A673 (cell line): ENCODE data around the gene DHODH. TPM values are rescaled to one million over a fixed set of nuclear protein-coding genes. Genes with fewer than 3 reads are reported as not detected.

Experiments used
- BruUV-seq: library from RNA; stranded (reverse); fragments of 400-500 nt; replicated peaks from 2 replicates; lab custom pipeline; 2021; lab: Mats Ljungman, UMichigan
- CTCF ChIA-PET: fragments of 300-600 bp; sonication (Branson Sonifier 250); formaldehyde crosslinking; loops from one replicate; lab custom pipeline; 2022; ENCODE audit warnings: antibody characterized with exemption; lab: Charles Lee
- POLR2A ChIA-PET: fragments of 300-600 bp; sonication (Branson Sonifier 250); formaldehyde crosslinking; loops from one replicate; lab custom pipeline; 2022; ENCODE audit warnings: antibody characterized with exemption; ENCODE audit not compliant: low non-redundant PET; lab: Charles Lee
- DNase-seq: peaks from one replicate; pipeline ENCODE4 v3.0.0-alpha.2; 2015; ENCODE audit warnings: low spot score
- H3K27ac ChIP-seq: fragments of 200-600 bp; sonication (generic); 2 replicates; pipeline ENCODE4 v1.5.1; 2016; ENCODE audit warnings: mixed run types, low read depth, mild to moderate bottlenecking, mixed read lengths, antibody characterized with exemption, low read length; ENCODE audit not compliant: poor library complexity, severe bottlenecking
- H3K27me3 ChIP-seq: fragments of 200-600 bp; sonication (generic); replicated peaks from 2 replicates; pipeline ENCODE4 v1.6.1; 2017; ENCODE audit warnings: mixed run types, low read depth, mild to moderate bottlenecking, mixed read lengths, antibody characterized with exemption, low read length; ENCODE audit not compliant: insufficient read depth, poor library complexity
- H3K36me3 ChIP-seq: fragments of 200-600 bp; sonication (generic); 2 replicates; pipeline ENCODE4 v1.6.1; 2016; ENCODE audit warnings: mixed run types, mild to moderate bottlenecking, mixed read lengths, antibody characterized with exemption, low read length; ENCODE audit not compliant: insufficient read depth, poor library complexity, severe bottlenecking
- H3K4me1 ChIP-seq: fragments of 200-600 bp; sonication (generic); 2 replicates; pipeline ENCODE4 v1.6.1; 2017; ENCODE audit warnings: mixed run types, mild to moderate bottlenecking, mixed read lengths, antibody characterized with exemption, low read length; ENCODE audit not compliant: insufficient read depth, poor library complexity, severe bottlenecking
- H3K4me3 ChIP-seq: fragments of 200-600 bp; sonication (generic); 2 replicates; pipeline ENCODE4 v1.5.1; 2016; ENCODE audit warnings: low read depth, mixed run types, mild to moderate bottlenecking, mixed read lengths, low read length; ENCODE audit not compliant: poor library complexity, severe bottlenecking
- H3K9me3 ChIP-seq: fragments of 200-600 bp; sonication (generic); 2 replicates; pipeline ENCODE4 v1.6.1; 2016; ENCODE audit warnings: mixed run types, low read depth, mild to moderate bottlenecking, mixed read lengths, antibody characterized with exemption, low read length; ENCODE audit not compliant: poor library complexity, severe bottlenecking
- EZH2 ChIP-seq: fragments of 200-600 bp; sonication (generic); IDR thresholded peaks from 2 replicates; pipeline ENCODE4 v1.6.1; 2017; ENCODE audit warnings: borderline replicate concordance, low read depth, mild to moderate bottlenecking, mixed read lengths, antibody characterized with exemption, low read length; ENCODE audit not compliant: poor library complexity, severe bottlenecking
- intact Hi-C: fragments of 100-400 bp; cut with micrococcal nuclease; formaldehyde crosslinking; loops from one replicate; pipeline ENCODE4 v1.10.0; 2022; ENCODE audit not compliant: unreplicated experiment
- total RNA-seq: library from RNA; stranded (reverse); gene quantifications from 2 replicates; pipeline ENCODE4 v1.2.3, GENCODE V29; 2021
- TF ChIP-seq, protein P1 (sequence below): fragments of 300-800, 200-600 bp; sonication (generic); conservative IDR thresholded peaks from 2 replicates; pipeline ENCODE4 v1.5.1; 2017; ENCODE audit warnings: low read depth, mild to moderate bottlenecking, antibody characterized with exemption, low read length, moderate library complexity, mixed read lengths

The DHODH gene
- total RNA-seq, 1 experiment from 2014 or later: 12.8 TPM

DNA sequence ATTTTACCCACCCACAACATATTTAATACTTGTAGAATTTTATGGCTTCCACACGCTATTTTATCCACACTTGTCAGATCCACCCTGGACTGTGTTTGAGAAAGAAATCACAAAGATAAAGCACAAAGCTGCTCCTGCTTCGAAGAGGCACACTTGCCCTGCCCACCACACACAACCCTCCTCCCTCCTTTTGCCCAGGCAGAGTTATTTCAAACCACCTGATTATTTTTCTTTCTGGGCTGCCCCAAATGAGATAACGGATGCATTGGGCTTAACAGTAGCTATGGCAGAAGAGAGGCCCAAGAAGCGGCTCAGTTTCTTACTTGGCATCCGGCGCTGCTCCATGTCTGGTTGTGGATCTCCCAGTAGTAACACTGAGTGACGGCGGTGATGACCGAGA is 35.5 kb upstream of the DHODH start:
- Histone ChIP-seq H3K36me3 (no peaks in the 10 kb centered on the region), H3K4me3 (no peak overlapping the region), H3K4me1 (no peaks in the 10 kb centered on the region), H3K27ac (no peak overlapping the region), H3K9me3 (no peaks in the 10 kb centered on the region), H3K27me3 (no peaks in the 10 kb centered on the region)
- POLR2A ChIA-PET: no interaction called here
- TF ChIP-seq, protein P1, sequence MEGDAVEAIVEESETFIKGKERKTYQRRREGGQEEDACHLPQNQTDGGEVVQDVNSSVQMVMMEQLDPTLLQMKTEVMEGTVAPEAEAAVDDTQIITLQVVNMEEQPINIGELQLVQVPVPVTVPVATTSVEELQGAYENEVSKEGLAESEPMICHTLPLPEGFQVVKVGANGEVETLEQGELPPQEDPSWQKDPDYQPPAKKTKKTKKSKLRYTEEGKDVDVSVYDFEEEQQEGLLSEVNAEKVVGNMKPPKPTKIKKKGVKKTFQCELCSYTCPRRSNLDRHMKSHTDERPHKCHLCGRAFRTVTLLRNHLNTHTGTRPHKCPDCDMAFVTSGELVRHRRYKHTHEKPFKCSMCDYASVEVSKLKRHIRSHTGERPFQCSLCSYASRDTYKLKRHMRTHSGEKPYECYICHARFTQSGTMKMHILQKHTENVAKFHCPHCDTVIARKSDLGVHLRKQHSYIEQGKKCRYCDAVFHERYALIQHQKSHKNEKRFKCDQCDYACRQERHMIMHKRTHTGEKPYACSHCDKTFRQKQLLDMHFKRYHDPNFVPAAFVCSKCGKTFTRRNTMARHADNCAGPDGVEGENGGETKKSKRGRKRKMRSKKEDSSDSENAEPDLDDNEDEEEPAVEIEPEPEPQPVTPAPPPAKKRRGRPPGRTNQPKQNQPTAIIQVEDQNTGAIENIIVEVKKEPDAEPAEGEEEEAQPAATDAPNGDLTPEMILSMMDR: no peak
- no peak for TF ChIP-seq EZH2
- no peak for DNase-seq
- CTCF ChIA-PET: no interaction called here
- BruUV-seq: no TSS peak
- intact Hi-C loops: no loop called here

GRCh38 chr16:71974068-71974818 is 34.3 kb upstream of the DHODH start:
- BruUV-seq: no TSS peak
- ChIA-PET CTCF (no interaction called here), POLR2A (no interaction called here)
- H3K36me3 ChIP-seq: no peaks in the 10 kb centered on the region
- TF ChIP-seq, protein P1: no peak
- TF ChIP-seq EZH2: no peak
- no peak overlapping the region for H3K4me3 ChIP-seq
- H3K27me3 ChIP-seq: no peaks in the 10 kb centered on the region
- intact Hi-C loops: no loop called here
- DNase-seq: no peak
- H3K27ac ChIP-seq: no peak overlapping the region
- H3K4me1 ChIP-seq: no peaks in the 10 kb centered on the region
- no peaks in the 10 kb centered on the region for H3K9me3 ChIP-seq

GRCh38 chr16:71985262-71985974 is 23.1 kb upstream of the DHODH start:
- no peak overlapping the region for H3K27ac ChIP-seq
- intact Hi-C loops: no loop called here
- no peaks in the 10 kb centered on the region for H3K27me3 ChIP-seq
- H3K4me3 ChIP-seq: no peak overlapping the region
- no peaks in the 10 kb centered on the region for H3K36me3 ChIP-seq
- no TSS peak for BruUV-seq
- DNase-seq: no peak
- no peaks in the 10 kb centered on the region for H3K4me1 ChIP-seq
- TF ChIP-seq, protein P1: no peak
- TF ChIP-seq EZH2: no peak
- H3K9me3 ChIP-seq: no peaks in the 10 kb centered on the region
- ChIA-PET CTCF (no interaction called here), POLR2A (no interaction called here)
